Endodermal cell (in vitro differentiated cells): ENCODE measurements around the gene TGDS. TPM values are rescaled to one million over a fixed set of nuclear protein-coding genes. Genes with fewer than 3 reads are reported as not detected.

Experiments
- DNase-seq: peaks from one replicate; pipeline ENCODE4 v3.0.0-alpha.2; 2017
- H3K27ac ChIP-seq: 2 replicates; pipeline ENCODE4 v1.5.1; 2013; ENCODE audit warnings: mild to moderate bottlenecking, low read depth, low read length, moderate library complexity
- H3K27me3 ChIP-seq: 2 replicates; pipeline ENCODE4 v1.6.1; 2013; ENCODE audit warnings: mild to moderate bottlenecking, low read length, moderate library complexity; ENCODE audit not compliant: insufficient read depth, control insufficient read depth, poor library complexity, severe bottlenecking
- H3K36me3 ChIP-seq: 2 replicates; pipeline ENCODE4 v1.7.0; 2013; ENCODE audit warnings: mild to moderate bottlenecking, low read length, moderate library complexity; ENCODE audit not compliant: control insufficient read depth, insufficient read depth
- H3K4me1 ChIP-seq: one replicate; pipeline ENCODE4 v1.7.0; 2013; ENCODE audit warnings: low read length; ENCODE audit not compliant: control insufficient read depth, insufficient read depth
- H3K4me3 ChIP-seq: 2 replicates; pipeline ENCODE4 v1.5.1; 2013; ENCODE audit warnings: mild to moderate bottlenecking, low read length, moderate library complexity
- H3K9ac ChIP-seq: 2 replicates; pipeline ENCODE4 v1.6.1; 2013; ENCODE audit warnings: mild to moderate bottlenecking, low read length, moderate library complexity; ENCODE audit not compliant: poor library complexity, severe bottlenecking; ENCODE audit errors: extremely low read depth
- H3K9me3 ChIP-seq: 2 replicates; pipeline ENCODE4 v1.6.1; 2013; ENCODE audit warnings: mild to moderate bottlenecking, low read length, moderate library complexity; ENCODE audit not compliant: control insufficient read depth
- H3K27ac Mint-ChIP-seq: 2 replicates; pipeline ENCODE4 v1.8.0; 2020; ENCODE audit warnings: mixed read lengths
- H3K27me3 Mint-ChIP-seq: 2 replicates; pipeline ENCODE4 v1.8.0; 2021; ENCODE audit warnings: mild to moderate bottlenecking, mixed read lengths; ENCODE audit not compliant: insufficient read depth
- H3K36me3 Mint-ChIP-seq: 2 replicates; pipeline ENCODE4 v1.8.0; 2020; ENCODE audit warnings: low read depth, mixed read lengths
- H3K4me1 Mint-ChIP-seq: 2 replicates; pipeline ENCODE4 v1.8.0; 2020; ENCODE audit warnings: mixed read lengths
- H3K4me3 Mint-ChIP-seq: 2 replicates; pipeline ENCODE4 v1.8.0; 2020; ENCODE audit warnings: mild to moderate bottlenecking, moderate library complexity, mixed read lengths
- H3K9me3 Mint-ChIP-seq: 2 replicates; pipeline ENCODE4 v1.8.0; 2020; ENCODE audit warnings: mild to moderate bottlenecking, mixed read lengths
- CTCF ChIP-seq: fragments of 200-600 bp; sonication (generic); conservative IDR thresholded peaks from 2 replicates; pipeline ENCODE4 v1.5.0; 2021; ENCODE audit warnings: antibody characterized with exemption, mild to moderate bottlenecking
- WGBS, 2 experiments: methylation state at CpG; one replicate each; pipeline versions ENCODE4 v1.1.5 to v1.1.7; 2013; ENCODE audit warnings: missing lambda C conversion rate in 2 of 2, mixed read lengths in 1 of 2; ENCODE audit not compliant: insufficient coverage in 1 of 2, insufficient read length in 1 of 2; 5-methylcytosine and 5-hydroxymethylcytosine counted together
- total RNA-seq, 2 donors: library from RNA; stranded (reverse); fragmentation: NEBNext Ultra II Directional in 1 of 2; extraction: Animal tissue kit (Norgen Biotek cat#: 25700) in 1 of 2; gene quantifications; 2 replicates in 1 of 2; 3 replicates in 1 of 2; pipeline ENCODE4 v1.2.1, GENCODE V29; 2021

TGDS gene
- total RNA-seq, 2 donors from 2014 or later: 11.3 to 14.1 TPM

DNA sequence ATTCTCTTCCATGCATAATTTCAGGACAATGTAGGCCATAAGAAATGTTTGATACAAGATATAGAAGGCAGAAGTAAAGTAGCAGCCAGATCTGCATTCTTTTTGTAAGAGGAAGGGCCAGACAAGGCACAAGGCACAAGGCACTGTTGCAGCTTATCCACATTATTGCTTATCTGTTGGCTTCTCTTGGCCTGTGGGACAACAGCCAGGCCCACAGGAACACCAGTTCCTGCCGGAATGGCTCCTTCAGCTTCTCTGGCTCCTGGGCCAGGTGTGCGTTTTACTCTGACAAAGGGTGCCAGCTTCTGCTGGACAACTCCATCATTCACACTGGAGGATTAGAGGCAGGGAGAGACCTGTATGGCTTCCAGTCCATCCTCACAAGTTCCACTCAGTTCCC lies 34.9 kb upstream of the TGDS start:
- DNase-seq: no peak
- WGBS, 2 experiments: 83 to 90% methylated on average over 1 to 2 of the region's 2 CpGs
- Histone ChIP-seq H3K27ac (no peak overlapping the region), H3K9ac (no peak overlapping the region), H3K4me3 (no peak overlapping the region), H3K27me3 (no peaks in the 10 kb centered on the region), H3K9me3 (no peaks in the 10 kb centered on the region), H3K4me1 (no peaks in the 10 kb centered on the region), H3K36me3 (peaks cover 44% of the 10 kb centered on the region)
- peaks cover 13% of the 10 kb centered on the region for H3K36me3 Mint-ChIP-seq
- no peak for TF ChIP-seq CTCF
- no peak overlapping the region for H3K4me3 Mint-ChIP-seq
- H3K9me3 Mint-ChIP-seq: no peaks in the 10 kb centered on the region
- no peak overlapping the region for H3K27ac Mint-ChIP-seq
- no peaks in the 10 kb centered on the region for H3K4me1 Mint-ChIP-seq
- H3K27me3 Mint-ChIP-seq: no peaks in the 10 kb centered on the region

DNA sequence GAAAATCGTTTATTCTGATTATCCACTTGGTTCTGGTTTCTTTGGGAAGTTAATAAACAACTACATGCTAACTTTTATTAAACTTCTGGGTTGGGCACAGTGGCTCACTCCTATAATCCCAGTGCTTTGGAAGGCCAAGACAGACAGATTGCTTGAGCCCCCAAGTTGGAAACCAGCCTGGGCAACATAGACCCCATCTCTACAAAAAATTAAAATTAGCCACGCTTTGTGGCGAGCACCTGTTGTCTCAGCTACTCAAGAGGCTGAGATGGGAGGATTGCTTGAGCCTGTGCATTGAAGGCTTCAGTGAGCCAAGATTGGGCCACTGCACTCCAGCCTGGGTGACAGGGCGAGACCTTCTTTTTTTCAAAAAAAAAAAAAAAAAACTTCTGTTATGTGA lies 27.4 kb upstream of the TGDS start:
- no peak for TF ChIP-seq CTCF
- DNase-seq: no peak
- H3K4me1 Mint-ChIP-seq: peaks cover 2% of the 10 kb centered on the region
- Histone ChIP-seq H3K4me3 (no peak overlapping the region), H3K9ac (no peak overlapping the region), H3K36me3 (peaks cover 64% of the 10 kb centered on the region), H3K4me1 (no peaks in the 10 kb centered on the region), H3K27me3 (no peaks in the 10 kb centered on the region), H3K9me3 (no peaks in the 10 kb centered on the region), H3K27ac (no peak overlapping the region)
- H3K36me3 Mint-ChIP-seq: peaks cover 44% of the 10 kb centered on the region
- no peaks in the 10 kb centered on the region for H3K9me3 Mint-ChIP-seq
- WGBS, 2 experiments: 93% methylated on average over 3 of the region's 4 CpGs; no CpG with 5 or more reads in 1 of the 2 experiments
- no peaks in the 10 kb centered on the region for H3K27me3 Mint-ChIP-seq
- no peak overlapping the region for H3K4me3 Mint-ChIP-seq
- H3K27ac Mint-ChIP-seq: no peak overlapping the region

DNA sequence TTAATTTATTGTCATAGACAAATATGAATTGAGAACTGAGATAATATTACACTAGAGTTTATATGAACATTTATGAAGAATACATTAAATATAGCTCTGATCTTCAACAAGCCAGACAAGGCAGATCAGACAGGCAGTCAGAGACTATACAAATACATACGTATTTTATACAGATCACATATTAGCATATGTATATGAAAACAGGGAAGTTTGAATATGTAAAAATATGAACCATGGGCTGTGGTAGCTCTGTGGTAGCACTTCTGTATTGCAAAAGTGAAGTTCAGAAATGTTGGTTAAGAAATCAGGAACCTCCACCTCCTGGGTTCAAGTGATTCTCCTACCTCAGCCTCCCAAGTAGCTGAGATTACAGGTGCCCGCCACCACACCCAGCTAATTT lies 26.4 kb upstream of the TGDS start:
- Mint-ChIP-seq H3K4me1 (peaks cover 2% of the 10 kb centered on the region), H3K36me3 (peaks cover 41% of the 10 kb centered on the region), H3K9me3 (no peaks in the 10 kb centered on the region), H3K27me3 (no peaks in the 10 kb centered on the region), H3K4me3 (no peak overlapping the region), H3K27ac (no peak overlapping the region)
- Histone ChIP-seq H3K4me1 (no peaks in the 10 kb centered on the region), H3K9me3 (no peaks in the 10 kb centered on the region), H3K27me3 (no peaks in the 10 kb centered on the region), H3K36me3 (peaks cover 59% of the 10 kb centered on the region), H3K4me3 (no peak overlapping the region), H3K27ac (no peak overlapping the region), H3K9ac (no peak overlapping the region)
- no CpG with 5 or more reads among the region's 2 CpGs for WGBS, 2 experiments
- no peak for DNase-seq
- no peak for TF ChIP-seq CTCF
